ENCODE data around the gene MICAL3. TPM values are rescaled to one million over a fixed set of nuclear protein-coding genes. Genes with fewer than 3 reads are reported as not detected.

Gene MICAL3
- polyA plus RNA-seq, 3 donors, result 0.23 to 0.84 TPM; not detected in 1

DNA sequence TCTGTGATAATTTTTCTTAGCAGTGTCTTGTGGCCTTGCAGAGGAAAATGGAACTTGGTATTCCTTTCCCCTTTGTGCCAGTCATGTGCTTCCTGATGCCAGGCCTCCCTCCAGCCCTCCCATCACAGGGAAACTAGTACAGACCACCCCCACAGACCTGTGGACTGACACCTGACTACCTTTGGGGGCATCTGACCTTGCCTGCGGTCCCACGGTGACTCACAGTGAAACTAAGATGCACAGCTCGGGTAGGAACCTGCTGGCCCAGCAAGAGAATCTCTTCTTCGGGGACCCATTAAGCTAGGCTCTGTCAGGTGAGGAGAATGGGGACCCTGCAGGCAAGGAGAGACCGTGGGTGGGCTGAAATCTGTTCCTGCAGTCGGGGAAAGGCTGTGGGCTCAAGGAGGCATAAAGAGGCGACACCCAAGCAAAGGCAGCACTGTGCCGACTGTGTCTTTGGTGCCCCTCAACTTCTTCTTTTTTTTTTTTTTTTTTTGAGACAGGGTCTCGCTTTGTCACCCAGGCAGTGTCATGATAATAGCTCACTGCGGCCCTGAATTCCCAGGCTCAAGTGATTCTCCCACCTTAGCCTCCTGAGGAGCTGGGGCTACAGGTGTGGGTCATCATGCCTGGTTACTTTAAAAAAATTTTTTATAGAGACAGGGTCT is 32.6 kb upstream of the MICAL3 start:
- Histone ChIP-seq H3K4me2 (replicated peaks; ENCODE audit: extremely low read depth, low read length, poor library complexity, severe bottlenecking) (no peak overlapping the region), H3K79me2 (ENCODE audit: insufficient read depth, low read length) (no peaks in the 10 kb centered on the region), H3K27me3 (ENCODE audit: control insufficient read depth in 2 of 2, insufficient read depth in 2 of 2, low read length in 2 of 2) (no peaks in the 10 kb centered on the region), H3K4me3 (replicated peaks in 1 of 3; ENCODE audit: low read depth in 2 of 3, low read length in 3 of 3) (no peak overlapping the region), H3K9ac (ENCODE audit: insufficient read depth, low read length, poor library complexity, severe bottlenecking) (no peak overlapping the region), H3K36me3 (replicated peaks in 1 of 2; ENCODE audit: control insufficient read depth in 1 of 2, insufficient read depth in 2 of 2, low read length in 2 of 2) (no peaks in the 10 kb centered on the region), H2AFZ (ENCODE audit: insufficient read depth, low read depth, low read length, poor library complexity, severe bottlenecking) (no peak overlapping the region), H3K27ac (ENCODE audit: low read depth in 1 of 2, low read length in 2 of 2) (no peak overlapping the region), H3K9me3 (replicated peaks in 1 of 2; ENCODE audit: control insufficient read depth in 1 of 2, insufficient read depth in 1 of 2, low read length in 2 of 2) (no peaks in the 10 kb centered on the region), H4K20me1 (ENCODE audit: insufficient read depth, low read length) (no peaks in the 10 kb centered on the region), H3K4me1 (ENCODE audit: control insufficient read depth in 1 of 2, insufficient read depth in 2 of 2, low read length in 2 of 2) (no peaks in the 10 kb centered on the region)
- 92% methylated on average over 5 of the region's 10 CpGs for WGBS (ENCODE audit: insufficient coverage)
- peaks cover 2 to 6% (median 5%) of the 10 kb centered on the region in 3 donors for H3K27me3 Mint-ChIP-seq (ENCODE audit: low read depth in 3 of 3)
- H3K36me3 Mint-ChIP-seq, result no peaks in the 10 kb centered on the region
- intact Hi-C loops (cut with micrococcal nuclease), result no loop called here
- H3K4me3 Mint-ChIP-seq, result no peak overlapping the region
- TF ChIP-seq, protein P1, sequence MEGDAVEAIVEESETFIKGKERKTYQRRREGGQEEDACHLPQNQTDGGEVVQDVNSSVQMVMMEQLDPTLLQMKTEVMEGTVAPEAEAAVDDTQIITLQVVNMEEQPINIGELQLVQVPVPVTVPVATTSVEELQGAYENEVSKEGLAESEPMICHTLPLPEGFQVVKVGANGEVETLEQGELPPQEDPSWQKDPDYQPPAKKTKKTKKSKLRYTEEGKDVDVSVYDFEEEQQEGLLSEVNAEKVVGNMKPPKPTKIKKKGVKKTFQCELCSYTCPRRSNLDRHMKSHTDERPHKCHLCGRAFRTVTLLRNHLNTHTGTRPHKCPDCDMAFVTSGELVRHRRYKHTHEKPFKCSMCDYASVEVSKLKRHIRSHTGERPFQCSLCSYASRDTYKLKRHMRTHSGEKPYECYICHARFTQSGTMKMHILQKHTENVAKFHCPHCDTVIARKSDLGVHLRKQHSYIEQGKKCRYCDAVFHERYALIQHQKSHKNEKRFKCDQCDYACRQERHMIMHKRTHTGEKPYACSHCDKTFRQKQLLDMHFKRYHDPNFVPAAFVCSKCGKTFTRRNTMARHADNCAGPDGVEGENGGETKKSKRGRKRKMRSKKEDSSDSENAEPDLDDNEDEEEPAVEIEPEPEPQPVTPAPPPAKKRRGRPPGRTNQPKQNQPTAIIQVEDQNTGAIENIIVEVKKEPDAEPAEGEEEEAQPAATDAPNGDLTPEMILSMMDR (IDR thresholded peaks at IDR 0.05), result no peak
- no peak overlapping the region for H3K27ac Mint-ChIP-seq
- DNase-seq, result no peak
- H3K4me1 Mint-ChIP-seq, result no peaks in the 10 kb centered on the region
- H3K9me3 Mint-ChIP-seq, result peaks cover 0 to 3% (median 0%) of the 10 kb centered on the region in 7 donors

DNA sequence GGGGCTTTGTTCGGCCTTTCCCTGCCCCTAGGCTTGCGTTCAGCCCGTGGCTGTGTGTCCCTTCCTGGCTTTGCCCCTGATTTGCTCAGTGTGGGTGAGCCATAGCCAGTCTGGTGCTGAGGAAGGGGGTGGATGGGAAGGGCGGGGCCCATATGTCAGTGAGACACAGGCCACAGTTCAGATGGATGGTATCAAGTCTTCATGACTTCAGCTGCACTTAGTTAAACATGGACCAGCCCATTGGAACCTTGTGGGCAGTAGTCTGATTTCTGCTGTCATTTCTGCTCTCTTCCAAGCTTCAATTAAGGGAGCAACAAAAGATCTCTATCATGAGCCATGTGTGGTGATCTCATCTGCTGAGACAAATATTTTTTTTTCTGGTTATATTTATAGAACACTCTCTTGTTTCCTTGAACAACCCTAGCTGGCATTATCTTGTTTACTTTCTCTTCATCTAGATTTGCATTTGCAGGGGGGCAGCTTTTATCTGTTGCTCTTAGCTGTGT is 31.9 kb upstream of the MICAL3 start:
- Mint-ChIP-seq H3K27me3 (ENCODE audit: low read depth in 3 of 3) (peaks cover 2 to 6% (median 5%) of the 10 kb centered on the region in 3 donors), H3K27ac (no peak overlapping the region), H3K36me3 (no peaks in the 10 kb centered on the region), H3K4me1 (no peaks in the 10 kb centered on the region), H3K4me3 (no peak overlapping the region), H3K9me3 (peaks cover 0 to 3% (median 0%) of the 10 kb centered on the region in 7 donors)
- H3K79me2 ChIP-seq (ENCODE audit: insufficient read depth, low read length), result no peaks in the 10 kb centered on the region
- H3K4me2 ChIP-seq (replicated peaks; ENCODE audit: extremely low read depth, low read length, poor library complexity, severe bottlenecking), result no peak overlapping the region
- H3K4me3 ChIP-seq (replicated peaks in 1 of 3; ENCODE audit: low read depth in 2 of 3, low read length in 3 of 3), result no peak overlapping the region
- H3K4me1 ChIP-seq (ENCODE audit: control insufficient read depth in 1 of 2, insufficient read depth in 2 of 2, low read length in 2 of 2), result no peaks in the 10 kb centered on the region
- no peaks in the 10 kb centered on the region for H4K20me1 ChIP-seq (ENCODE audit: insufficient read depth, low read length)
- WGBS (ENCODE audit: insufficient coverage), result 94% methylated on average over 4 of the region's 4 CpGs
- intact Hi-C loops (cut with micrococcal nuclease), result no loop called here
- H3K9me3 ChIP-seq (replicated peaks in 1 of 2; ENCODE audit: control insufficient read depth in 1 of 2, insufficient read depth in 1 of 2, low read length in 2 of 2), result no peaks in the 10 kb centered on the region
- TF ChIP-seq, protein P1 (IDR thresholded peaks at IDR 0.05), result no peak
- H3K27me3 ChIP-seq (ENCODE audit: control insufficient read depth in 2 of 2, insufficient read depth in 2 of 2, low read length in 2 of 2), result no peaks in the 10 kb centered on the region
- no peak for DNase-seq
- H3K36me3 ChIP-seq (replicated peaks in 1 of 2; ENCODE audit: control insufficient read depth in 1 of 2, insufficient read depth in 2 of 2, low read length in 2 of 2), result no peaks in the 10 kb centered on the region
- no peak overlapping the region for H2AFZ ChIP-seq (ENCODE audit: insufficient read depth, low read depth, low read length, poor library complexity, severe bottlenecking)
- no peak overlapping the region for H3K27ac ChIP-seq (ENCODE audit: low read depth in 1 of 2, low read length in 2 of 2)
- H3K9ac ChIP-seq (ENCODE audit: insufficient read depth, low read length, poor library complexity, severe bottlenecking), result no peak overlapping the region

Data from CD14-positive monocyte (primary cell).